ENCODE data around the gene SMAD3. TPM values are rescaled to one million over a fixed set of nuclear protein-coding genes. Genes with fewer than 3 reads are reported as not detected.

The SMAD3 gene
- total and polyA plus RNA-seq, 2 experiments from 2014 or later, result 30.8 to 34.0 TPM

GRCh38 chr15:67110958-67111864 lies 45.8 kb downstream of the SMAD3 start:
- Histone ChIP-seq H3K27ac (peak overlapping the region; percentile 95), H3K36me3 (ENCODE audit: low read depth) (peaks cover 13% of the 10 kb centered on the region; the same call in 1 of the 2 replicates), H4K20me1 (ENCODE audit: insufficient read depth) (no peaks in the 10 kb centered on the region), H3K4me1 (ENCODE audit: insufficient read depth) (peaks cover 57% of the 10 kb centered on the region), H3K9me2 (ENCODE audit: insufficient read depth) (no peaks in the 10 kb centered on the region), H3K4me2 (ENCODE audit: unreplicated experiment) (no peak overlapping the region), H2AFZ (no peak overlapping the region), H3K9me3 (ENCODE audit: low read depth) (no peaks in the 10 kb centered on the region), H3K27me3 (replicated peaks; ENCODE audit: insufficient read depth) (no peaks in the 10 kb centered on the region), H3K9ac (peak overlapping the region; percentile 74; the same call in 1 of the 2 replicates), H3K79me2 (ENCODE audit: insufficient read depth) (peaks cover 90% of the 10 kb centered on the region), H3F3A (ENCODE audit: insufficient read depth) (peaks cover 62% of the 10 kb centered on the region), H3K4me3 (no peak overlapping the region)
- WGBS, 2 experiments (ENCODE audit: low coverage in 1 of 2, low lambda C conversion rate in 2 of 2, missing lambda C conversion rate in 2 of 2), result 98 to 100% methylated on average over 2 of the region's 2 CpGs
- in situ Hi-C loops (cut with MboI), result no loop called here
- peak; percentile 52 for DNase-seq
- TF ChIP-seq EZH2 (IDR thresholded peaks at IDR 0.05; ENCODE audit: insufficient read depth, poor library complexity, severe bottlenecking), result no peak
- peak; percentile 29; the same call in 1 of the 2 replicates for TF ChIP-seq EZH2phosphoT487 (IDR thresholded peaks at IDR 0.05; ENCODE audit: insufficient read depth, low read depth)

DNA sequence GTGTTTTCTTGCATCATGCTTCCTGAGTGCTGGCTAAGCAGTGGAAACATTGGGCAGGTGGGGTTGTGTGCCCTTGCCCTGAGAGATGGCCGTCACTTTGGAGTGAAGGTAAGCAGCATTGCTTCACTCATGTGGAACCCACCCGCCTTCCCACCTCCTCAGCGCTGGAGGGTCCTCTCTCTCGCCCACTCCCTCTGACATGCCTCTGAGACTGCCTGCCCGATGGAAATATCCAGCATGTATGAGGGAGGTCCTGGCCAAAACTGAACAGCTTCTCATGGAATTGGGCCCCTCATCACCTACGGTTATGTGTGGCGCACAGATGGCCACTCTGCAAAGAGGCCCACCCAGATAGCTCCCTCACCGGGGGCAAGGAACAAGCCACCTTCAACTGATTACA lies 48.6 kb downstream of the SMAD3 start:
- H3K27ac ChIP-seq, result no peak overlapping the region
- no peak overlapping the region for H3K4me3 ChIP-seq
- peaks cover 95% of the 10 kb centered on the region for H3K79me2 ChIP-seq (ENCODE audit: insufficient read depth)
- H4K20me1 ChIP-seq (ENCODE audit: insufficient read depth), result no peaks in the 10 kb centered on the region
- peaks cover 55% of the 10 kb centered on the region for H3K4me1 ChIP-seq (ENCODE audit: insufficient read depth)
- no peak for DNase-seq
- H3K9ac ChIP-seq, result no peak overlapping the region
- H3K27me3 ChIP-seq (replicated peaks; ENCODE audit: insufficient read depth), result no peaks in the 10 kb centered on the region
- TF ChIP-seq EZH2phosphoT487 (IDR thresholded peaks at IDR 0.05; ENCODE audit: insufficient read depth, low read depth), result no peak
- no peak overlapping the region for H3K4me2 ChIP-seq (ENCODE audit: unreplicated experiment)
- H3F3A ChIP-seq (ENCODE audit: insufficient read depth), result peaks cover 54% of the 10 kb centered on the region
- in situ Hi-C loops (cut with MboI), result no loop called here
- no peaks in the 10 kb centered on the region for H3K9me3 ChIP-seq (ENCODE audit: low read depth)
- no peaks in the 10 kb centered on the region for H3K9me2 ChIP-seq (ENCODE audit: insufficient read depth)
- H3K36me3 ChIP-seq (ENCODE audit: low read depth), result peaks cover 13% of the 10 kb centered on the region; the same call in 1 of the 2 replicates
- no peak overlapping the region for H2AFZ ChIP-seq
- WGBS, 2 experiments (ENCODE audit: low coverage in 1 of 2, low lambda C conversion rate in 2 of 2, missing lambda C conversion rate in 2 of 2), result 89 to 91% methylated on average over 8 of the region's 8 CpGs

GRCh38 chr15:67114846-67115585 lies 49.6 kb downstream of the SMAD3 start:
- in situ Hi-C loops (cut with MboI), result no loop called here
- H2AFZ ChIP-seq, result no peak overlapping the region
- H3K4me3 ChIP-seq, result no peak overlapping the region
- WGBS, 2 experiments (ENCODE audit: low coverage in 1 of 2, low lambda C conversion rate in 2 of 2, missing lambda C conversion rate in 2 of 2), result 28 to 30% methylated on average over 6 of the region's 6 CpGs
- H4K20me1 ChIP-seq (ENCODE audit: insufficient read depth), result no peaks in the 10 kb centered on the region
- H3K9me3 ChIP-seq (ENCODE audit: low read depth), result no peaks in the 10 kb centered on the region
- peak overlapping the region; percentile 0 for H3K4me2 ChIP-seq (ENCODE audit: unreplicated experiment)
- peaks cover 13% of the 10 kb centered on the region; the same call in 1 of the 2 replicates for H3K36me3 ChIP-seq (ENCODE audit: low read depth)
- TF ChIP-seq EZH2phosphoT487 (IDR thresholded peaks at IDR 0.05; ENCODE audit: insufficient read depth, low read depth) (no peak), EZH2 (IDR thresholded peaks at IDR 0.05; ENCODE audit: insufficient read depth, poor library complexity, severe bottlenecking) (no peak)
- peaks cover 97% of the 10 kb centered on the region for H3K79me2 ChIP-seq (ENCODE audit: insufficient read depth)
- peaks cover 53% of the 10 kb centered on the region for H3K4me1 ChIP-seq (ENCODE audit: insufficient read depth)
- peaks cover 56% of the 10 kb centered on the region for H3F3A ChIP-seq (ENCODE audit: insufficient read depth)
- peak; percentile 46 for DNase-seq
- H3K9me2 ChIP-seq (ENCODE audit: insufficient read depth), result no peaks in the 10 kb centered on the region
- H3K27ac ChIP-seq, result peak overlapping the region; percentile 29
- H3K27me3 ChIP-seq (replicated peaks; ENCODE audit: insufficient read depth), result no peaks in the 10 kb centered on the region
- peak overlapping the region; percentile 13; the same call in 1 of the 2 replicates for H3K9ac ChIP-seq

- peaks cover 13% of the 10 kb centered on the region; the same call in 1 of the 2 replicates for H3K36me3 ChIP-seq (ENCODE audit: low read depth)
- peak overlapping the region; percentile 29 for H3K27ac ChIP-seq
- H3K4me2 ChIP-seq (ENCODE audit: unreplicated experiment), result peak overlapping the region; percentile 0
- no peak for TF ChIP-seq EZH2phosphoT487 (IDR thresholded peaks at IDR 0.05; ENCODE audit: insufficient read depth, low read depth)
- no peak for TF ChIP-seq EZH2 (IDR thresholded peaks at IDR 0.05; ENCODE audit: insufficient read depth, poor library complexity, severe bottlenecking)
- 0 out of 2 replicates have a peak overlapping the region, but pooled peaks have one; percentile 13 for H3K9ac ChIP-seq
- H3K27me3 ChIP-seq (replicated peaks; ENCODE audit: insufficient read depth), result no peaks in the 10 kb centered on the region
- H3K4me3 ChIP-seq, result no peak overlapping the region
- no peaks in the 10 kb centered on the region for H3K9me3 ChIP-seq (ENCODE audit: low read depth)
- no peaks in the 10 kb centered on the region for H4K20me1 ChIP-seq (ENCODE audit: insufficient read depth)
- H3K9me2 ChIP-seq (ENCODE audit: insufficient read depth), result no peaks in the 10 kb centered on the region
- WGBS, 2 experiments (ENCODE audit: low coverage in 1 of 2, low lambda C conversion rate in 2 of 2, missing lambda C conversion rate in 2 of 2), result 11 to 22% methylated on average over 1 of the region's 1 CpG
- H3K4me1 ChIP-seq (ENCODE audit: insufficient read depth), result peaks cover 53% of the 10 kb centered on the region
- H3F3A ChIP-seq (ENCODE audit: insufficient read depth), result peaks cover 56% of the 10 kb centered on the region
- no peak overlapping the region for H2AFZ ChIP-seq
- in situ Hi-C loops (cut with MboI), result no loop called here
- no peak for DNase-seq
- H3K79me2 ChIP-seq (ENCODE audit: insufficient read depth), result peaks cover 97% of the 10 kb centered on the region
These were observed 50.2 kb downstream of the SMAD3 start for GRCh38 chr15:67115586-67115969.
